Ectodermal cell (in vitro differentiated cells): ENCODE data around the gene RAET1G.
"Not testable (repeated sequence)": the region's sequence is repeated elsewhere in the genome, so short reads cannot be mapped to it uniquely, and the experiment has no call there.

Source experiments
- H3K27ac ChIP-seq: 2 replicates; pipeline ENCODE4 v1.7.0; 2013; ENCODE audit warnings: mild to moderate bottlenecking, low read depth, low read length; ENCODE audit not compliant: insufficient read depth, poor library complexity, severe bottlenecking
- H3K27me3 ChIP-seq: 2 replicates; pipeline ENCODE4 v1.7.0; 2013; ENCODE audit warnings: mild to moderate bottlenecking, low read length; ENCODE audit not compliant: insufficient read depth, control insufficient read depth, poor library complexity, severe bottlenecking
- H3K36me3 ChIP-seq: one replicate; pipeline ENCODE4 v1.7.0; 2013; ENCODE audit warnings: low read length; ENCODE audit not compliant: control insufficient read depth, insufficient read depth
- H3K4me1 ChIP-seq: one replicate; pipeline ENCODE4 v1.7.0; 2013; ENCODE audit warnings: low read length; ENCODE audit not compliant: control insufficient read depth, insufficient read depth
- H3K4me3 ChIP-seq: 2 replicates; pipeline ENCODE4 v1.7.0; 2013; ENCODE audit warnings: low read depth, low read length, control low read depth; ENCODE audit not compliant: insufficient read depth
- H3K9me3 ChIP-seq: 2 replicates; pipeline ENCODE4 v1.7.0; 2013; ENCODE audit warnings: mild to moderate bottlenecking, low read length, moderate library complexity; ENCODE audit not compliant: control insufficient read depth
- WGBS, 2 experiments: methylation state at CpG; one replicate each; pipeline ENCODE4 v1.1.7; 2013; ENCODE audit warnings: missing lambda C conversion rate in 2 of 2; 5-methylcytosine and 5-hydroxymethylcytosine counted together

Gene RAET1G

GRCh38 chr6:149953934-149954327 is 31.0 kb upstream of the RAET1G start:
- not testable (repeated sequence) for H3K27ac ChIP-seq, H3K36me3 ChIP-seq, H3K4me3 ChIP-seq, H3K9me3 ChIP-seq, H3K4me1 ChIP-seq
- H3K27me3 ChIP-seq: peaks cover 100% of the 10 kb centered on the region
- no CpG with 5 or more reads among the region's 10 CpGs for WGBS, 2 experiments

- H3K27ac ChIP-seq, H3K4me3 ChIP-seq, H3K9me3 ChIP-seq, H3K36me3 ChIP-seq, H3K4me1 ChIP-seq: not testable (repeated sequence)
- 48 to 50% methylated on average over 2 of the region's 2 CpGs for WGBS, 2 experiments
- H3K27me3 ChIP-seq: peaks cover 99% of the 10 kb centered on the region
These were observed 30.5 kb upstream of the RAET1G start for GRCh38 chr6:149953390-149953789.

DNA sequence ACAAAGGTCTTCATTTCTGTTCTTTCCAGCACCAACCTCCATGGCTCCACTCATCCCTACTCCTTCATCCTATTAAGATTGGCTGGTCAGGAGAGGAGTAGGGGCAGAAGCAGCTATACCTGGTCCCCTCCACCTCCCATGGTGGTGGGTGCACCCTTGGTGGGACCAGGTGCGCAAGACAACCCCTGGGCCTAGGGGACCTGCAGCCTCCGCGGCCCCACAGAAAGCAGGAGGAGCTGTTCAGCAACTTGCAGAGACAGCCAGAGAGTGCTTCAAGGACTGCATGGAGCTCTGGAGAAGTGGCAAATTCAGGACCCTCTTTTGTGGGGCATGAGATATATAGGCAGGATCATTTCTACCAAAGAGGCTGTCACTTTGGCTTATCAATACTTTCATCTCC is 28.7 kb upstream of the RAET1G start:
- peaks cover 94% of the 10 kb centered on the region for H3K27me3 ChIP-seq

DNA sequence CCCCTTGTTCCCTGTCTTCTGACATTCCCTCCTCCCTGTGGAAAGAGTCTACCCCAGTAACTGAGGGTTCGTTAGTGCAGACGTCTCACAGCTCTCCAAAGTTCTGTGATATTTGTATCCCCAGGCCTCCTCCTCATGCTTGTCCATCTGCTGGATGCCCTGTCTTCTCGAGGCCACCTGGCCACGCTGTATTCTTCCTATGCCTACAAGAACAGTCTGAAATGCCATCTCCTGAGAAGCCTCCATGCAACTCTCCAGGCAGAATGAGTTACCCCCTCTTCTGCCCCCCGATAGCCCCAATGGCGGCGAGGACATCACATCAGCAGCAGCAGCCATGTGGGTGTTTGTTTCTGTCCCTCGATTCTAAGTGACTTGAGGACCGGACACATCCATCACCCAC is 28.2 kb upstream of the RAET1G start:
- H3K4me3 ChIP-seq: no peak overlapping the region
- no peaks in the 10 kb centered on the region for H3K4me1 ChIP-seq
- 87 to 90% methylated on average over 9 of the region's 9 CpGs for WGBS, 2 experiments
- peaks cover 94% of the 10 kb centered on the region for H3K27me3 ChIP-seq
- H3K36me3 ChIP-seq: no peaks in the 10 kb centered on the region
- H3K27ac ChIP-seq: no peak overlapping the region
- no peaks in the 10 kb centered on the region for H3K9me3 ChIP-seq

More for the DNA sequence above, 28.7 kb upstream of the RAET1G start:
- H3K4me3 ChIP-seq: no peak overlapping the region
- 81 to 87% methylated on average over 3 of the region's 3 CpGs for WGBS, 2 experiments
- no peak overlapping the region for H3K27ac ChIP-seq
- no peaks in the 10 kb centered on the region for H3K4me1 ChIP-seq
- no peaks in the 10 kb centered on the region for H3K9me3 ChIP-seq
- H3K36me3 ChIP-seq: no peaks in the 10 kb centered on the region

DNA sequence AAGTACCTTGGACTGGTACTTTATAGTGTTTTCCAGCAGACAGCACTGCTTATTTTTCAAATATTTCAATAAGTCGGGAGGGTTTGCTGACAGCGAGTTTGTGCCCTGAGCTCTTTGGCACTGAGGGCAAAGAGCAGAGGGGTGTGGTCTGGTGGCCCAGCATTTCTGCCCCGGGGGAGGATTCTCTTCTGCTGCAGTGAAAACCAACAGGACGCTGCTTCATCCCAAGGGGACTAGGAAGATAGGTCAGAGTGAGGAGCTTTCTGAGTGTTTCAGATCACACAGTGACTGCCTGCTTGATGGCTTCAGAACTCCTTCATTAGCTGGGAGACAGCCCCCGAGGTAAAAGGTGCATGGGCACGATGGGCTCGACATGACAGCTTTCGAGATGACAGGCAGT is 27.5 kb upstream of the RAET1G start:
- H3K4me3 ChIP-seq: no peak overlapping the region
- no peaks in the 10 kb centered on the region for H3K4me1 ChIP-seq
- H3K9me3 ChIP-seq: no peaks in the 10 kb centered on the region
- WGBS, 2 experiments: 62 to 63% methylated on average over 8 of the region's 8 CpGs
- no peak overlapping the region for H3K27ac ChIP-seq
- peaks cover 90% of the 10 kb centered on the region for H3K27me3 ChIP-seq
- H3K36me3 ChIP-seq: no peaks in the 10 kb centered on the region

DNA sequence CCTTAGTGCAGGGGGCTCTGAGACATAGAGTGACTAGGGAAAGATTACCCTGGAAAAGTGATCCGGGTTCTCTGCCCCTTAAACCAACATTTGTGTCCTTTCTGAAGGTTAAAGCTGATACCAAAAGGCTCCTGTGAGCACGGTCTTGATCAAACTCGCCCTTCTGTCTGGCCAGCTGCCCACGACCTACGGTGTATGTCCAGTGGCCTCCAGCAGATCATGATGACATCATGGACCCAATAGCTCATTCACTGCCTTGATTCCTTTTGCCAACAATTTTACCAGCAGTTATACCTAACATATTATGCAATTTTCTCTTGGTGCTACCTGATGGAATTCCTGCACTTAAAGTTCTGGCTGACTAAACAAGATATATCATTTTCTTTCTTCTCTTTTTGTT is 25.7 kb upstream of the RAET1G start:
- 80 to 82% methylated on average over 5 of the region's 5 CpGs for WGBS, 2 experiments
- H3K9me3 ChIP-seq: no peaks in the 10 kb centered on the region
- no peaks in the 10 kb centered on the region for H3K36me3 ChIP-seq
- peaks cover 80% of the 10 kb centered on the region for H3K27me3 ChIP-seq
- H3K27ac ChIP-seq: no peak overlapping the region
- no peak overlapping the region for H3K4me3 ChIP-seq
- no peaks in the 10 kb centered on the region for H3K4me1 ChIP-seq

GRCh38 chr6:149948011-149948410 is 25.1 kb upstream of the RAET1G start:
- Histone ChIP-seq H3K27me3 (peaks cover 80% of the 10 kb centered on the region), H3K4me1 (no peaks in the 10 kb centered on the region), H3K27ac (no peak overlapping the region), H3K4me3 (no peak overlapping the region), H3K36me3 (no peaks in the 10 kb centered on the region), H3K9me3 (no peaks in the 10 kb centered on the region)
- 59 to 75% methylated on average over 1 of the region's 1 CpG for whole genome bisulfite sequencing, 2 experiments

- H3K9me3 ChIP-seq, H3K4me1 ChIP-seq, H3K27ac ChIP-seq, H3K4me3 ChIP-seq, H3K36me3 ChIP-seq: not testable (repeated sequence)
- peaks cover 80% of the 10 kb centered on the region for H3K27me3 ChIP-seq
- no CpG with 5 or more reads among the region's 1 CpG for WGBS, 2 experiments
These were observed 24.6 kb upstream of the RAET1G start for GRCh38 chr6:149947533-149947932.

DNA sequence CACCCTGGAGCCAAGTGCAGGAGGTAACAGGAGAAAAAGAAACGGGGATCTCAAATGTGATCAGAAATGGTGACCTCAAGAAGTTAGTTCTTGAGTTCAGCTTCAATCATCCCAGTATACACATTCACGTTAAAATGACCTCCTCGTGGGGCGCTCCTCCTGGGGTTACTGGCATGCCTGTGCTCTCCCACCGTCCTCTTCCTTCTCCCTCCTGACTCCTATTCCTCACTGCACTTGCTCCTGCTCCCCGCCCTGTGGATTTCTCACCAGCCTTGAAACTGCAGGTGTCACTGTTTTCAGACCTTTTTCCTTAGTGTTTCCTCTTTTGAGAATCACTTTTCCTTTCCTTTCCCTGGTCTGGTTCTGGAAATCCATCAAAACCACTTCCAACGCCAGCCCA is 23.7 kb upstream of the RAET1G start:
- H3K4me3 ChIP-seq, H3K4me1 ChIP-seq, H3K36me3 ChIP-seq, H3K27ac ChIP-seq, H3K9me3 ChIP-seq: not testable (repeated sequence)
- 65 to 68% methylated on average over 7 of the region's 7 CpGs for WGBS, 2 experiments
- peaks cover 80% of the 10 kb centered on the region for H3K27me3 ChIP-seq

- peaks cover 80% of the 10 kb centered on the region for H3K27me3 ChIP-seq
- not testable (repeated sequence) for H3K4me3 ChIP-seq, H3K27ac ChIP-seq, H3K36me3 ChIP-seq, H3K4me1 ChIP-seq, H3K9me3 ChIP-seq
- 80 to 88% methylated on average over 3 to 4 of the region's 6 CpGs for WGBS, 2 experiments
These were observed 22.4 kb upstream of the RAET1G start for GRCh38 chr6:149945276-149945675.

- H3K27ac ChIP-seq, H3K4me1 ChIP-seq, H3K9me3 ChIP-seq, H3K36me3 ChIP-seq, H3K4me3 ChIP-seq: not testable (repeated sequence)
- WGBS, 2 experiments: 76 to 83% methylated on average over 5 of the region's 5 CpGs
- H3K27me3 ChIP-seq: peaks cover 81% of the 10 kb centered on the region
These were observed 20.4 kb upstream of the RAET1G start for GRCh38 chr6:149943321-149943720.
